ENCODE measurements around the gene PLEKHG7. TPM values are rescaled to one million over a fixed set of nuclear protein-coding genes. Genes with fewer than 3 reads are reported as not detected.
A peak's percentile ranks its signal among the peaks of the same experiment; 100 is the strongest.
"Not testable (repeated sequence)": the region's sequence is repeated elsewhere in the genome, so short reads cannot be mapped to it uniquely, and the experiment has no call there.

The PLEKHG7 gene
- total RNA-seq, 1 experiment from 2014 or later = 1.3 TPM

DNA sequence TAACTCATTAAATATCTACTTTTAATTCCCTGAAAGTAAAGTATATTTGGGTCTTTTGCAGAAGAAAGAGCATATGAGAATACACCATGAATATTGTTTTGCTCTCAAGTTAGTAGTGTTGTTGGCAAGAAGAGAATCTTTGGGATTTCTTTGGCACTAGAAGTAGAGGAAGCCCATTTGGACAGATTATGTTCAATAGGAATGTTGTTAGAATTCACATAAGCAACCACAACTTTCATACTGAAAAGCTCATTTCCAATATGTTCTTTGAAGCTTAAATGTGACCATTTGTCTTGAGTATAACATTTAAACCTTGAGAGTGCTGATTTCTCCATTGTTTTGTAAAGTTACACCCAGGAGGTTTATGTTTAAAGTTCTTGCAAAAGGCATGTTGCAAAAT is 37.6 kb downstream of the PLEKHG7 start:
- no peak for TF ChIP-seq CTCF (IDR thresholded peaks at IDR 0.05; ENCODE audit: unreplicated experiment)
- H3K4me3 Mint-ChIP-seq (ENCODE audit: low read depth, unreplicated experiment) = no peak overlapping the region
- H3K27me3 Mint-ChIP-seq (ENCODE audit: unreplicated experiment) = no peaks in the 10 kb centered on the region
- no peak for DNase-seq
- CTCF ChIA-PET = no interaction called here
- intact Hi-C loops (cut with micrococcal nuclease; ENCODE audit: unreplicated experiment) = no loop called here
- no TSS peak for BruUV-seq (replicated peaks)
- H3K9me3 Mint-ChIP-seq (ENCODE audit: low read depth, unreplicated experiment) = no peaks in the 10 kb centered on the region
- H3K4me1 Mint-ChIP-seq (ENCODE audit: low read depth, unreplicated experiment) = peaks cover 6% of the 10 kb centered on the region
- no peak overlapping the region for H3K27ac Mint-ChIP-seq (ENCODE audit: unreplicated experiment)
- no peaks in the 10 kb centered on the region for H3K36me3 Mint-ChIP-seq (ENCODE audit: insufficient read depth, unreplicated experiment)

- Mint-ChIP-seq H3K4me3 (ENCODE audit: low read depth, unreplicated experiment) (no peak overlapping the region), H3K4me1 (ENCODE audit: low read depth, unreplicated experiment) (peaks cover 17% of the 10 kb centered on the region), H3K27me3 (ENCODE audit: unreplicated experiment) (no peaks in the 10 kb centered on the region), H3K9me3 (ENCODE audit: low read depth, unreplicated experiment) (no peaks in the 10 kb centered on the region), H3K36me3 (ENCODE audit: insufficient read depth, unreplicated experiment) (no peaks in the 10 kb centered on the region), H3K27ac (ENCODE audit: unreplicated experiment) (no peak overlapping the region)
- DNase-seq = no peak
- intact Hi-C loops (cut with micrococcal nuclease; ENCODE audit: unreplicated experiment) = no loop called here
- CTCF ChIA-PET = interaction anchor here (0.6 kb wide), 1 partner anchor 1913 kb away, joined by 4 read pairs; no protein-coding TSS in a partner anchor
- no peak for TF ChIP-seq CTCF (IDR thresholded peaks at IDR 0.05; ENCODE audit: unreplicated experiment)
- no TSS peak for BruUV-seq (replicated peaks)
Measured at GRCh38 chr12:92743026-92743425, 40.2 kb downstream of the PLEKHG7 start.

GRCh38 chr12:92745856-92746550 is 43.2 kb downstream of the PLEKHG7 start:
- H3K36me3 Mint-ChIP-seq (ENCODE audit: insufficient read depth, unreplicated experiment) = no peaks in the 10 kb centered on the region
- intact Hi-C loops (cut with micrococcal nuclease; ENCODE audit: unreplicated experiment) = no loop called here
- no peak for TF ChIP-seq CTCF (IDR thresholded peaks at IDR 0.05; ENCODE audit: unreplicated experiment)
- peak overlapping the region; percentile 44 for H3K27ac Mint-ChIP-seq (ENCODE audit: unreplicated experiment)
- peak; percentile 39 for DNase-seq
- H3K4me3 Mint-ChIP-seq (ENCODE audit: low read depth, unreplicated experiment) = no peak overlapping the region
- CTCF ChIA-PET = interaction anchor here (0.7 kb wide), 1 partner anchor 180 kb away, joined by 3 read pairs; no protein-coding TSS in a partner anchor
- no peaks in the 10 kb centered on the region for H3K9me3 Mint-ChIP-seq (ENCODE audit: low read depth, unreplicated experiment)
- H3K27me3 Mint-ChIP-seq (ENCODE audit: unreplicated experiment) = no peaks in the 10 kb centered on the region
- peaks cover 17% of the 10 kb centered on the region for H3K4me1 Mint-ChIP-seq (ENCODE audit: low read depth, unreplicated experiment)
- BruUV-seq (replicated peaks) = no TSS peak

DNA sequence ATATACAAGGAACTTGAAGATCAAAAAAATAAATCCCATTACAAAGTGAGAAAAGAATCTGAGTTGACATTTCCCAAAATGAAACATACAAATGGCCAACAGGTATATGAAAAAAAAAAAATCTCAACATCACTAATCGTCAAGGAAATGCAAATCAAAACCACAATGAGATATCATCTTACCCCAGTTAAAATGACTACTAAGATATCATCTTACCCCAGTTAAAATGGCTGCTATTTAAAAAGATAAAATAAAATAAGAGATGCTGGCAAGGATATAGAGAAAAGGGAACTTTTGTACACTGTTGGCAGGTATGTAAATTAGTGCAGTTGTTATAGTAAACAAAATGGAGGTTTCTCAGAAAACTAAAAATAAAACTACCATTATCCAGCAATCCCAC is 44.4 kb downstream of the PLEKHG7 start:
- no peak for DNase-seq
- no peak for TF ChIP-seq CTCF (IDR thresholded peaks at IDR 0.05; ENCODE audit: unreplicated experiment)
- H3K9me3 Mint-ChIP-seq (ENCODE audit: low read depth, unreplicated experiment) = no peaks in the 10 kb centered on the region
- H3K27ac Mint-ChIP-seq (ENCODE audit: unreplicated experiment) = no peak overlapping the region
- H3K4me3 Mint-ChIP-seq (ENCODE audit: low read depth, unreplicated experiment) = no peak overlapping the region
- CTCF ChIA-PET = no interaction called here
- peaks cover 17% of the 10 kb centered on the region for H3K4me1 Mint-ChIP-seq (ENCODE audit: low read depth, unreplicated experiment)
- intact Hi-C loops (cut with micrococcal nuclease; ENCODE audit: unreplicated experiment) = no loop called here
- no peaks in the 10 kb centered on the region for H3K27me3 Mint-ChIP-seq (ENCODE audit: unreplicated experiment)
- BruUV-seq (replicated peaks) = no TSS peak
- H3K36me3 Mint-ChIP-seq (ENCODE audit: insufficient read depth, unreplicated experiment) = no peaks in the 10 kb centered on the region

DNA sequence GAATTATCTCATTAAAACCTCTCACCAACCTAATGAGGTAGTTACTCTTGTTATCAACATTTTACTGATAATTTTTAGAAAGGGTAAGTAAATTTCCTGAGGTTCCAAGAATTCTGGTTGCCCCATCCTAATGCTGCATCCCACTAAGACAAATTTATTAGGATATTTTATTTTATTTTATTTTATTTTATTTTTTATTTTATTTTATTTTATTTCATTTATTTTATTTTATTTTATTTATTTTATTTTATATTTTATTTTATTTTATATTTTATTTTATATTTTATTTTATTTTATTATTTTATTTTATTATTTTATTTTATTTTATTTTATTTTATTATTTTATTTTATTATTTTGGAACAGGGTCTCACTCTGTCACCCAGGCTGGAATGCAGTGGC is 46.9 kb downstream of the PLEKHG7 start:
- H3K27ac Mint-ChIP-seq (ENCODE audit: unreplicated experiment); CTCF ChIA-PET: not testable (repeated sequence)

More for the DNA sequence above, 46.9 kb downstream of the PLEKHG7 start:
- H3K27me3 Mint-ChIP-seq (ENCODE audit: unreplicated experiment); H3K9me3 Mint-ChIP-seq (ENCODE audit: low read depth, unreplicated experiment); H3K4me3 Mint-ChIP-seq (ENCODE audit: low read depth, unreplicated experiment); H3K36me3 Mint-ChIP-seq (ENCODE audit: insufficient read depth, unreplicated experiment); intact Hi-C loops (cut with micrococcal nuclease; ENCODE audit: unreplicated experiment); DNase-seq; BruUV-seq (replicated peaks): not testable (repeated sequence)
- peaks cover 17% of the 10 kb centered on the region for H3K4me1 Mint-ChIP-seq (ENCODE audit: low read depth, unreplicated experiment)
